ENCODE data around the gene PPFIA3.

Gene PPFIA3

GRCh38 chr19:49182848-49183375, 63.6 kb downstream of the PPFIA3 start:
- H3K23ac ChIP-seq (ENCODE audit: low read depth, low read length, poor library complexity) = peak overlapping the region; percentile 73
- H3K18ac ChIP-seq (ENCODE audit: low read length) = no peak overlapping the region
- peaks cover 0 to 78% of the 10 kb centered on the region in 2 donors for H3K36me3 ChIP-seq (replicated peaks in 1 of 2; ENCODE audit: control insufficient read depth in 2 of 2, insufficient read depth in 2 of 2, low read length in 2 of 2)
- no peaks in the 10 kb centered on the region for H3K4me1 ChIP-seq (ENCODE audit: control insufficient read depth in 2 of 2, insufficient read depth in 1 of 2, low read depth in 1 of 2, low read length in 2 of 2)
- no peak for DNase-seq (ENCODE audit: low spot score)
- no peak overlapping the region for H2AFZ ChIP-seq (ENCODE audit: low read length)
- peak overlapping the region; percentile 75 for H2BK5ac ChIP-seq (ENCODE audit: low read length)
- H2AK5ac ChIP-seq (ENCODE audit: low read depth, low read length) = peak overlapping the region; percentile 37
- no peaks in the 10 kb centered on the region for H3K27me3 ChIP-seq (ENCODE audit: control insufficient read depth in 3 of 3, insufficient read depth in 3 of 3, low read depth in 1 of 3, low read length in 3 of 3)
- H4K91ac ChIP-seq (ENCODE audit: low read depth, low read length, poor library complexity) = no peak overlapping the region
- no peak overlapping the region for H3K14ac ChIP-seq (ENCODE audit: low read length)
- H3K79me1 ChIP-seq (ENCODE audit: low read depth, low read length) = peaks cover 2% of the 10 kb centered on the region
- H2BK120ac ChIP-seq (ENCODE audit: low read depth, low read length) = no peak overlapping the region
- H3K9ac ChIP-seq (ENCODE audit: low read depth, low read length, poor library complexity) = no peak overlapping the region
- H3K4ac ChIP-seq (ENCODE audit: low read length) = peak overlapping the region; percentile 10
- H2BK12ac ChIP-seq (ENCODE audit: low read length) = no peak overlapping the region
- no peak overlapping the region for H2BK15ac ChIP-seq (ENCODE audit: low read length)
- peaks cover 2 to 4% of the 10 kb centered on the region in 2 donors for H3K9me3 ChIP-seq (replicated peaks in 1 of 2; ENCODE audit: control insufficient read depth in 2 of 2, insufficient read depth in 1 of 2, low read depth in 1 of 2, low read length in 2 of 2)
- H3K27ac ChIP-seq (replicated peaks; ENCODE audit: low read length) = no peak overlapping the region
- H3K4me3 ChIP-seq (ENCODE audit: low read length in 2 of 2) = peak overlapping the region in 1 of 2 donors; percentile 64
- H4K8ac ChIP-seq (ENCODE audit: low read depth, low read length) = no peak overlapping the region
- WGBS, 2 donors (ENCODE audit: extremely low coverage in 2 of 2, insufficient read length in 2 of 2, insufficient replicate concordance in 1 of 2) = no CpG with 5 or more reads among the region's 26 CpGs
- no peak overlapping the region for H3K4me2 ChIP-seq (ENCODE audit: insufficient read depth, low read length, poor library complexity, severe bottlenecking)

- Histone ChIP-seq H3K4me2 (ENCODE audit: insufficient read depth, low read length, poor library complexity, severe bottlenecking) (no peak overlapping the region), H3K27me3 (ENCODE audit: control insufficient read depth in 3 of 3, insufficient read depth in 3 of 3, low read depth in 1 of 3, low read length in 3 of 3) (no peaks in the 10 kb centered on the region), H3K27ac (replicated peaks; ENCODE audit: low read length) (no peak overlapping the region), H3K9ac (ENCODE audit: low read depth, low read length, poor library complexity) (no peak overlapping the region), H3K4me1 (ENCODE audit: control insufficient read depth in 2 of 2, insufficient read depth in 1 of 2, low read depth in 1 of 2, low read length in 2 of 2) (no peaks in the 10 kb centered on the region), H3K14ac (ENCODE audit: low read length) (no peak overlapping the region), H3K18ac (ENCODE audit: low read length) (no peak overlapping the region), H3K9me3 (replicated peaks in 1 of 2; ENCODE audit: control insufficient read depth in 2 of 2, insufficient read depth in 1 of 2, low read depth in 1 of 2, low read length in 2 of 2) (peaks cover 4 to 17% of the 10 kb centered on the region in 2 donors), H4K91ac (ENCODE audit: low read depth, low read length, poor library complexity) (no peak overlapping the region), H3K36me3 (replicated peaks in 1 of 2; ENCODE audit: control insufficient read depth in 2 of 2, insufficient read depth in 2 of 2, low read length in 2 of 2) (peaks cover 1 to 87% of the 10 kb centered on the region in 2 donors), H2BK15ac (ENCODE audit: low read length) (no peak overlapping the region), H2AFZ (ENCODE audit: low read length) (no peak overlapping the region), H3K4ac (ENCODE audit: low read length) (no peak overlapping the region), H3K79me1 (ENCODE audit: low read depth, low read length) (no peaks in the 10 kb centered on the region), H2BK120ac (ENCODE audit: low read depth, low read length) (no peak overlapping the region), H2BK5ac (ENCODE audit: low read length) (no peak overlapping the region), H3K4me3 (ENCODE audit: low read length in 2 of 2) (no peak overlapping the region), H2BK12ac (ENCODE audit: low read length) (no peak overlapping the region), H4K8ac (ENCODE audit: low read depth, low read length) (no peak overlapping the region), H3K23ac (ENCODE audit: low read depth, low read length, poor library complexity) (no peak overlapping the region), H2AK5ac (ENCODE audit: low read depth, low read length) (no peak overlapping the region)
- no peak for DNase-seq (ENCODE audit: low spot score)
- WGBS, 2 donors (ENCODE audit: extremely low coverage in 2 of 2, insufficient read length in 2 of 2, insufficient replicate concordance in 1 of 2) = no CpG with 5 or more reads among the region's 5 CpGs
Observed at GRCh38 chr19:49186108-49186507, 66.8 kb downstream of the PPFIA3 start.

- Histone ChIP-seq H2BK12ac (ENCODE audit: low read length) (no peak overlapping the region), H3K23ac (ENCODE audit: low read depth, low read length, poor library complexity) (no peak overlapping the region), H2AK5ac (ENCODE audit: low read depth, low read length) (no peak overlapping the region), H3K9ac (ENCODE audit: low read depth, low read length, poor library complexity) (no peak overlapping the region), H3K18ac (ENCODE audit: low read length) (no peak overlapping the region), H3K36me3 (replicated peaks in 1 of 2; ENCODE audit: control insufficient read depth in 2 of 2, insufficient read depth in 2 of 2, low read length in 2 of 2) (peaks cover 1 to 91% of the 10 kb centered on the region in 2 donors), H3K14ac (ENCODE audit: low read length) (no peak overlapping the region), H3K9me3 (replicated peaks in 1 of 2; ENCODE audit: control insufficient read depth in 2 of 2, insufficient read depth in 1 of 2, low read depth in 1 of 2, low read length in 2 of 2) (peaks cover 2 to 17% of the 10 kb centered on the region in 2 donors), H4K91ac (ENCODE audit: low read depth, low read length, poor library complexity) (no peak overlapping the region), H2BK5ac (ENCODE audit: low read length) (no peak overlapping the region), H3K27ac (replicated peaks; ENCODE audit: low read length) (no peak overlapping the region), H2BK15ac (ENCODE audit: low read length) (no peak overlapping the region), H3K4me3 (ENCODE audit: low read length in 2 of 2) (no peak overlapping the region), H3K4ac (ENCODE audit: low read length) (no peak overlapping the region), H3K4me2 (ENCODE audit: insufficient read depth, low read length, poor library complexity, severe bottlenecking) (no peak overlapping the region), H3K27me3 (ENCODE audit: control insufficient read depth in 3 of 3, insufficient read depth in 3 of 3, low read depth in 1 of 3, low read length in 3 of 3) (no peaks in the 10 kb centered on the region), H2BK120ac (ENCODE audit: low read depth, low read length) (no peak overlapping the region), H3K79me1 (ENCODE audit: low read depth, low read length) (no peaks in the 10 kb centered on the region), H2AFZ (ENCODE audit: low read length) (no peak overlapping the region), H4K8ac (ENCODE audit: low read depth, low read length) (no peak overlapping the region), H3K4me1 (ENCODE audit: control insufficient read depth in 2 of 2, insufficient read depth in 1 of 2, low read depth in 1 of 2, low read length in 2 of 2) (no peaks in the 10 kb centered on the region)
- DNase-seq (ENCODE audit: low spot score) = no peak
- WGBS, 2 donors (ENCODE audit: extremely low coverage in 2 of 2, insufficient read length in 2 of 2, insufficient replicate concordance in 1 of 2) = 100% methylated on average over 1 of the region's 21 CpGs; no CpG with 5 or more reads in 1 of the 2 donors
Observed at GRCh38 chr19:49188626-49189200, 69.4 kb downstream of the PPFIA3 start.

- Histone ChIP-seq H3K27ac (replicated peaks; ENCODE audit: low read length) (no peak overlapping the region), H2BK15ac (ENCODE audit: low read length) (no peak overlapping the region), H3K9me3 (replicated peaks in 1 of 2; ENCODE audit: control insufficient read depth in 2 of 2, insufficient read depth in 1 of 2, low read depth in 1 of 2, low read length in 2 of 2) (peaks cover 2 to 14% of the 10 kb centered on the region in 2 donors), H3K14ac (ENCODE audit: low read length) (no peak overlapping the region), H3K4ac (ENCODE audit: low read length) (no peak overlapping the region), H2AK5ac (ENCODE audit: low read depth, low read length) (no peak overlapping the region), H3K79me1 (ENCODE audit: low read depth, low read length) (no peaks in the 10 kb centered on the region), H2BK12ac (ENCODE audit: low read length) (no peak overlapping the region), H3K36me3 (replicated peaks in 1 of 2; ENCODE audit: control insufficient read depth in 2 of 2, insufficient read depth in 2 of 2, low read length in 2 of 2) (peaks cover 1 to 91% of the 10 kb centered on the region in 2 donors), H3K9ac (ENCODE audit: low read depth, low read length, poor library complexity) (no peak overlapping the region), H2AFZ (ENCODE audit: low read length) (no peak overlapping the region), H3K18ac (ENCODE audit: low read length) (no peak overlapping the region), H3K23ac (ENCODE audit: low read depth, low read length, poor library complexity) (no peak overlapping the region), H4K8ac (ENCODE audit: low read depth, low read length) (no peak overlapping the region), H3K4me2 (ENCODE audit: insufficient read depth, low read length, poor library complexity, severe bottlenecking) (no peak overlapping the region), H3K4me3 (ENCODE audit: low read length in 2 of 2) (no peak overlapping the region), H3K4me1 (ENCODE audit: control insufficient read depth in 2 of 2, insufficient read depth in 1 of 2, low read depth in 1 of 2, low read length in 2 of 2) (no peaks in the 10 kb centered on the region), H2BK5ac (ENCODE audit: low read length) (no peak overlapping the region), H3K27me3 (ENCODE audit: control insufficient read depth in 3 of 3, insufficient read depth in 3 of 3, low read depth in 1 of 3, low read length in 3 of 3) (no peaks in the 10 kb centered on the region), H2BK120ac (ENCODE audit: low read depth, low read length) (no peak overlapping the region), H4K91ac (ENCODE audit: low read depth, low read length, poor library complexity) (no peak overlapping the region)
- DNase-seq (ENCODE audit: low spot score) = no peak
- no CpG with 5 or more reads among the region's 5 CpGs for WGBS, 2 donors (ENCODE audit: extremely low coverage in 2 of 2, insufficient read length in 2 of 2, insufficient replicate concordance in 1 of 2)
Observed at GRCh38 chr19:49189259-49189658, 69.9 kb downstream of the PPFIA3 start.

All from neuronal stem cell (in vitro differentiated cells).